ENCODE results near the gene ADRA2A. TPM values are rescaled to one million over a fixed set of nuclear protein-coding genes. Genes with fewer than 3 reads are reported as not detected.

Gene ADRA2A
- total and polyA plus RNA-seq, 2 experiments from 2014 or later: 18.9 to 74.8 TPM

DNA sequence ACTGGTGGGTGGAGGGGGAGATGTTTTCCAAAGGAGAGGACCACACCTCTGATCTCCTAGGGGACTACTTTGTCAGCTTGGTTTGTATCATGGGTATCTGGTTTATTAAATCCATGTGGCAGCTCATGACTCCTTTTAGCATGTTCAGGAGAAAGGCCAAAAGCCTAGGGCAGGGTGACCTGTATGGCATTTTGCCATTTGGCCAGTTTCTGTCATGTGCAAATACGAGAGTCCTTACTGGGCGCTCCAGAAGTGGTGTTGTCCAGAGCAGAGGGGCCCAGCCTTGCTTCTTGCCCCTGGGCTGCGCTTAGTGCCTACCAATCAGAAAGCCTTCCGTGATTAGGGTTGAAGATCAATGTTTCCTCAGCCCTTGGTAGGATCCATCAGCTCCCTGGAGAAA, 31.0 kb downstream of the ADRA2A start:
- 73 to 74% methylated on average over 4 of the region's 4 CpGs for WGBS, 2 experiments (ENCODE audit: low coverage in 1 of 2, low lambda C conversion rate in 2 of 2, missing lambda C conversion rate in 2 of 2)
- Histone ChIP-seq H4K20me1 (ENCODE audit: insufficient read depth) (no peaks in the 10 kb centered on the region), H3K4me2 (ENCODE audit: unreplicated experiment) (no peak overlapping the region), H3K79me2 (ENCODE audit: insufficient read depth) (no peaks in the 10 kb centered on the region), H3K27me3 (replicated peaks; ENCODE audit: insufficient read depth) (0 out of 2 replicates have a peak, but pooled peaks cover 6% of the 10 kb centered on the region), H3K27ac (no peak overlapping the region), H2AFZ (no peak overlapping the region), H3K9me3 (ENCODE audit: low read depth) (no peaks in the 10 kb centered on the region), H3K36me3 (ENCODE audit: low read depth) (no peaks in the 10 kb centered on the region), H3K9me2 (ENCODE audit: insufficient read depth) (no peaks in the 10 kb centered on the region), H3K4me3 (no peak overlapping the region), H3K9ac (no peak overlapping the region), H3F3A (ENCODE audit: insufficient read depth) (no peaks in the 10 kb centered on the region), H3K4me1 (ENCODE audit: insufficient read depth) (no peaks in the 10 kb centered on the region)
- no peak for DNase-seq
- in situ Hi-C loops (cut with MboI): no loop called here
- TF ChIP-seq EZH2phosphoT487 (IDR thresholded peaks at IDR 0.05; ENCODE audit: insufficient read depth, low read depth) (no peak), EZH2 (IDR thresholded peaks at IDR 0.05; ENCODE audit: insufficient read depth, poor library complexity, severe bottlenecking) (no peak)

DNA sequence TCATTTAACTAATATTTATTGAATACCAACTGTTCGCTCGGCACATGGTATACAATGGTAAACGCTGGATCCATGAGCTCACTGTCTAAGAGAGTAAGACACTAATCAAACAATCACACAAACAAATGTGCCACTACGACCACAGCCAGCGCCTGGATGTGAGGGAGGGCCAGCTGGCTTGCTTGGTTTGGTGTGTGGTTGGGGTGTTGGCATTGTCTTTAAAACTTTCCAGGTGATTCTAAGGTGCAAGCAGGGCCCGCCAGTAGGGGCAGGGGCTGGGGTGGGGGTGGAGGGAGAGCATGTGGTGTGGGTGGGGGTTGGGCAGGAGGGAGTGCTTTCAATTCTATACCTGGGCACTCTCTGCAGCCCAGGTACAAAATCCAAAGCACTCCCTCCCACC, 31.6 kb downstream of the ADRA2A start:
- Histone ChIP-seq H3K9me3 (ENCODE audit: low read depth) (no peaks in the 10 kb centered on the region), H3K27ac (no peak overlapping the region), H4K20me1 (ENCODE audit: insufficient read depth) (no peaks in the 10 kb centered on the region), H2AFZ (no peak overlapping the region), H3K79me2 (ENCODE audit: insufficient read depth) (no peaks in the 10 kb centered on the region), H3K4me3 (no peak overlapping the region), H3K4me2 (ENCODE audit: unreplicated experiment) (no peak overlapping the region), H3K27me3 (replicated peaks; ENCODE audit: insufficient read depth) (0 out of 2 replicates have a peak, but pooled peaks cover 5% of the 10 kb centered on the region), H3K4me1 (ENCODE audit: insufficient read depth) (no peaks in the 10 kb centered on the region), H3K36me3 (ENCODE audit: low read depth) (no peaks in the 10 kb centered on the region), H3K9me2 (ENCODE audit: insufficient read depth) (no peaks in the 10 kb centered on the region), H3F3A (ENCODE audit: insufficient read depth) (no peaks in the 10 kb centered on the region), H3K9ac (no peak overlapping the region)
- in situ Hi-C loops (cut with MboI): no loop called here
- TF ChIP-seq EZH2 (IDR thresholded peaks at IDR 0.05; ENCODE audit: insufficient read depth, poor library complexity, severe bottlenecking) (no peak), EZH2phosphoT487 (IDR thresholded peaks at IDR 0.05; ENCODE audit: insufficient read depth, low read depth) (no peak)
- whole genome bisulfite sequencing, 2 experiments (ENCODE audit: low coverage in 1 of 2, low lambda C conversion rate in 2 of 2, missing lambda C conversion rate in 2 of 2): 84 to 92% methylated on average over 5 to 6 of the region's 6 CpGs
- no peak for DNase-seq

DNA sequence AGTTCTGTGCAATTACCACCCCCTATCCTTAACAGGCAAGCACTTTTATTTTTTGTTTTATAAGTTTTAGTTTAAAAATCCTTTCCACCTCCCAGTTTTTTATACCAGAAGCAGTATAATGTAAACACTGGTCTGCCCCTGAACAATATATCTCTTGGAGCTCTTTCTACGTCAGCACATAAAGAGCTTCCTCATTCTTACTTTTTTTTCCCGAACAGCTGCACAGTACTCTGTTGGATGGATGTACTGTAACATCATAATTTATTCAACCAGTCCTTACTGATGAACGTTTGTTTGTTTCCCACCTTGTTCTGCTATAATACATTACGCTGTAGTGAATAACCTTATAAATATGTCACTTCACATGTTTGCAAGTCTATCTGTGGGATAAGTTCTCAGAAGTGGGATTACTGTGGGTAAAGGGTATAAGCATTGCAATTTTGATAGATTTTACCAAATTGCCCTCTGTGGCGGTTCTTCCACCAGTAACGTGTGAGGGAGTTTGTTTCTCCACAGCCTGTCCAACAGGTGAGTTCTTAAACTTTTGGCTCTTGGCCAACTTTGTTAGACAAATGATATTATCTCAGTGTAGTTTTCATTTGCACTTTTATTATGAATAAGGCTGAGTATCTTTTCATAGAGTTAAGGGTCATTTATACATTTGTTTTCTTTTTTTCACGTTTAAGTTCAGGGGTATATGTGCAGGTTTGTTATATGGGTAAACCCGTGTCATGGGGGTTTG, 32.8 kb downstream of the ADRA2A start:
- H3K4me3 ChIP-seq: no peak overlapping the region
- no peaks in the 10 kb centered on the region for H3K9me2 ChIP-seq (ENCODE audit: insufficient read depth)
- 58 to 66% methylated on average over 8 of the region's 8 CpGs for WGBS, 2 experiments (ENCODE audit: low coverage in 1 of 2, low lambda C conversion rate in 2 of 2, missing lambda C conversion rate in 2 of 2)
- no peaks in the 10 kb centered on the region for H3K79me2 ChIP-seq (ENCODE audit: insufficient read depth)
- no peak overlapping the region for H3K4me2 ChIP-seq (ENCODE audit: unreplicated experiment)
- no peak for DNase-seq
- TF ChIP-seq EZH2phosphoT487 (IDR thresholded peaks at IDR 0.05; ENCODE audit: insufficient read depth, low read depth): no peak
- TF ChIP-seq EZH2 (IDR thresholded peaks at IDR 0.05; ENCODE audit: insufficient read depth, poor library complexity, severe bottlenecking): no peak
- H2AFZ ChIP-seq: no peak overlapping the region
- H3K4me1 ChIP-seq (ENCODE audit: insufficient read depth): peaks cover 9% of the 10 kb centered on the region; the same call in 1 of the 2 replicates
- H3K36me3 ChIP-seq (ENCODE audit: low read depth): no peaks in the 10 kb centered on the region
- no peaks in the 10 kb centered on the region for H4K20me1 ChIP-seq (ENCODE audit: insufficient read depth)
- H3K9me3 ChIP-seq (ENCODE audit: low read depth): no peaks in the 10 kb centered on the region
- in situ Hi-C loops (cut with MboI): no loop called here
- no peak overlapping the region for H3K27ac ChIP-seq
- no peaks in the 10 kb centered on the region for H3K27me3 ChIP-seq (replicated peaks; ENCODE audit: insufficient read depth)
- no peak overlapping the region for H3K9ac ChIP-seq
- H3F3A ChIP-seq (ENCODE audit: insufficient read depth): no peaks in the 10 kb centered on the region

DNA sequence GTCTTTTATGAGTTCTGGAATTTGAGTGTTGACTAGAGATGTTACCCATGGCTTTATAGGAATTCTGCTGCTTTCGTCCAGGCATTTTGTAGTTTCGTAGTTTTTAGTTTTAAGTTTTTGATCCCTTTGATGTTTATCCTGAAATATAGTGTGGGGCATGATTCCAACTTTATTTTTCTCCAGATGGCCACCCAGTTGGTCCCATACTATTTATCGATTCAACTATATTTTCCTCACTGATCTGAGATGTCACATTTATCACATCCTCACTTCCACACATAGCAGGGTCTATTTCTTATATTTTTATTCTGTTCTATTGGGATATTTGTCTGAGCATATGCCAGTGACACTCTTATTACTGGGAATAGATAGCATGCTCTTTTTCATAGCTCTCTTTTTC, 33.9 kb downstream of the ADRA2A start:
- Histone ChIP-seq H3K9me2 (ENCODE audit: insufficient read depth) (no peaks in the 10 kb centered on the region), H3K27ac (no peak overlapping the region), H4K20me1 (ENCODE audit: insufficient read depth) (no peaks in the 10 kb centered on the region), H3K4me1 (ENCODE audit: insufficient read depth) (peaks cover 12% of the 10 kb centered on the region; the same call in 1 of the 2 replicates), H3K4me2 (ENCODE audit: unreplicated experiment) (no peak overlapping the region), H3K9ac (no peak overlapping the region), H2AFZ (no peak overlapping the region), H3K79me2 (ENCODE audit: insufficient read depth) (no peaks in the 10 kb centered on the region), H3K36me3 (ENCODE audit: low read depth) (no peaks in the 10 kb centered on the region), H3K27me3 (replicated peaks; ENCODE audit: insufficient read depth) (no peaks in the 10 kb centered on the region), H3K9me3 (ENCODE audit: low read depth) (no peaks in the 10 kb centered on the region), H3F3A (ENCODE audit: insufficient read depth) (no peaks in the 10 kb centered on the region), H3K4me3 (no peak overlapping the region)
- in situ Hi-C loops (cut with MboI): no loop called here
- DNase-seq: no peak
- WGBS, 2 experiments (ENCODE audit: low coverage in 1 of 2, low lambda C conversion rate in 2 of 2, missing lambda C conversion rate in 2 of 2): 79 to 81% methylated on average over 3 of the region's 3 CpGs
- TF ChIP-seq EZH2 (IDR thresholded peaks at IDR 0.05; ENCODE audit: insufficient read depth, poor library complexity, severe bottlenecking) (no peak), EZH2phosphoT487 (IDR thresholded peaks at IDR 0.05; ENCODE audit: insufficient read depth, low read depth) (no peak)
